ENCODE data around the gene MAML1.

GRCh38 chr5:179776411-179776938 is 43.9 kb downstream of the MAML1 start:
- TF ChIP-seq CTCF (conservative IDR thresholded peaks at IDR 0.05; ENCODE audit: low read depth in 2 of 2) (no peak), EZH2 (IDR thresholded peaks at IDR 0.05; ENCODE audit: low read depth, unreplicated experiment) (no peak), POLR2AphosphoS5 (IDR thresholded peaks at IDR 0.05; ENCODE audit: low read depth) (no peak), JUNB (IDR thresholded peaks at IDR 0.05; ENCODE audit: unreplicated experiment) (no peak), CREB1 (CRISPR knock-in tag; IDR thresholded peaks at IDR 0.05; ENCODE audit: low read depth) (no peak), ETS1 (IDR thresholded peaks at IDR 0.05) (no peak)

Data from GM23338 (cell line).